H1 (cell line): ENCODE results near the gene WLS. TPM values are rescaled to one million over a fixed set of nuclear protein-coding genes. Genes with fewer than 3 reads are reported as not detected.

ENCODE experiments used
- CTCF ChIA-PET: fragments of 300-600 bp; sonication (Branson Sonifier 250); formaldehyde crosslinking; loops from one replicate; lab custom pipeline; 2021; ENCODE audit not compliant: partially characterized antibody; lab: Charles Lee
- POLR2A ChIA-PET: fragments of 300-600 bp; sonication (Branson Sonifier 250); formaldehyde crosslinking; loops from one replicate; lab custom pipeline; 2021; ENCODE audit warnings: inconsistent platforms; ENCODE audit not compliant: partially characterized antibody; lab: Charles Lee
- DNase-seq, 2 experiments: peaks; one replicate each; pipeline versions ENCODE4 v3.0.0 to v3.0.0-alpha.2; 2010 to 2022; ENCODE audit warnings: low spot score in 2 of 2, low read depth in 1 of 2, mixed read lengths in 1 of 2
- FAIRE-seq: peaks from 2 replicates; lab custom pipeline; 2011; peaks lifted over from hg19 to GRCh38; lab: Jason Lieb, UNC
- H2AFZ ChIP-seq: 2 replicates; pipeline ENCODE4 v1.8.1; 2012; ENCODE audit warnings: low read length, inconsistent platforms
- H2AK5ac ChIP-seq: 2 replicates; pipeline ENCODE4 v1.6.1; 2013; ENCODE audit warnings: low read depth, low read length
- H2BK120ac ChIP-seq: replicated peaks from 2 replicates; pipeline ENCODE3; 2013; ENCODE audit warnings: low read depth, low read length, inconsistent platforms
- H2BK12ac ChIP-seq: 2 replicates; pipeline ENCODE4 v1.6.1; 2013; ENCODE audit warnings: low read depth, low read length
- H2BK15ac ChIP-seq: 2 replicates; pipeline ENCODE4 v1.6.1; 2013; ENCODE audit warnings: low read length
- H2BK20ac ChIP-seq: 2 replicates; pipeline ENCODE4 v1.6.1; 2013; ENCODE audit warnings: low read length
- H2BK5ac ChIP-seq: 2 replicates; pipeline ENCODE4 v1.6.1; 2013; ENCODE audit warnings: low read depth, low read length
- H3K14ac ChIP-seq: 2 replicates; pipeline ENCODE4 v1.6.1; 2013; ENCODE audit warnings: inconsistent platforms; ENCODE audit not compliant: insufficient read length
- H3K18ac ChIP-seq: 2 replicates; pipeline ENCODE4 v1.6.1; 2013; ENCODE audit warnings: low read length; ENCODE audit errors: extremely low read depth
- H3K23ac ChIP-seq: 2 replicates; pipeline ENCODE4 v1.6.1; 2013; ENCODE audit warnings: inconsistent platforms; ENCODE audit not compliant: insufficient read length
- H3K23me2 ChIP-seq: 2 replicates; pipeline ENCODE4 v1.6.1; 2013; ENCODE audit warnings: low read depth, low read length
- H3K27ac ChIP-seq: 2 replicates; pipeline ENCODE4 v1.6.1; 2011; ENCODE audit warnings: low read depth, low read length, inconsistent platforms
- H3K27me3 ChIP-seq, 4 experiments: replicated peaks in 1 of 4; 1 replicate in 1 of 4; 2 replicates in 3 of 4; pipeline versions ENCODE4 v1.6.1 to v1.8.1; 2011 to 2013; ENCODE audit warnings: low read length in 3 of 4, mild to moderate bottlenecking in 3 of 4, inconsistent platforms in 2 of 4, mixed read lengths in 2 of 4, moderate library complexity in 1 of 4; ENCODE audit not compliant: control insufficient read depth in 3 of 4, insufficient read depth in 3 of 4; ENCODE audit errors: extremely low read depth in 1 of 4
- H3K36me3 ChIP-seq, 4 experiments: 2 replicates each; pipeline versions ENCODE4 v1.6.1 to v1.8.1; 2011 to 2013; ENCODE audit warnings: mild to moderate bottlenecking in 4 of 4, low read length in 3 of 4, moderate library complexity in 2 of 4, control low read depth in 1 of 4, inconsistent platforms in 1 of 4; ENCODE audit not compliant: insufficient read depth in 4 of 4, control insufficient read depth in 2 of 4
- H3K4ac ChIP-seq: replicated peaks from 2 replicates; pipeline ENCODE3; 2013; ENCODE audit warnings: low read length, low read depth, mixed read lengths, inconsistent platforms; ENCODE audit not compliant: insufficient read length
- H3K4me1 ChIP-seq, 4 experiments: replicated peaks in 1 of 4; 1 replicate in 1 of 4; 2 replicates in 3 of 4; pipeline versions ENCODE4 v1.6.1 to v1.8.1; 2011 to 2013; ENCODE audit warnings: low read length in 3 of 4, inconsistent platforms in 2 of 4, mixed read lengths in 1 of 4; ENCODE audit not compliant: insufficient read depth in 4 of 4, control insufficient read depth in 3 of 4
- H3K4me2 ChIP-seq, 2 experiments: 2 replicates each; pipeline versions ENCODE4 v1.6.1 to v1.8.1; 2011 to 2013; ENCODE audit warnings: low read depth in 2 of 2, low read length in 2 of 2, control low read depth in 1 of 2, inconsistent platforms in 1 of 2, mild to moderate bottlenecking in 1 of 2; ENCODE audit not compliant: insufficient read depth in 1 of 2
- H3K4me3 ChIP-seq, 4 experiments: fragments of 200-600, 300-600 bp in 1 of 4; sonication (generic), shearing (Covaris generic), sonication (Bioruptor Twin) in 1 of 4; 2 replicates each; pipeline versions ENCODE4 v1.5.1 to v1.8.1; 2011 to 2016; ENCODE audit warnings: low read length in 4 of 4, low read depth in 3 of 4, control low read depth in 2 of 4, inconsistent platforms in 2 of 4, mild to moderate bottlenecking in 2 of 4, mixed read lengths in 1 of 4, moderate library complexity in 1 of 4; ENCODE audit not compliant: insufficient read depth in 2 of 4; ENCODE audit errors: extremely low read depth in 1 of 4
- H3K56ac ChIP-seq: replicated peaks from 2 replicates; pipeline ENCODE3; 2013; ENCODE audit warnings: low read depth, mild to moderate bottlenecking, mixed read lengths, low read length, inconsistent platforms; ENCODE audit not compliant: insufficient read length
- H3K79me1 ChIP-seq: 2 replicates; pipeline ENCODE4 v1.6.1; 2013; ENCODE audit warnings: low read depth, low read length, control low read depth
- H3K79me2 ChIP-seq, 2 experiments: 2 replicates each; pipeline versions ENCODE4 v1.6.1 to v1.8.1; 2012 to 2013; ENCODE audit warnings: low read length in 2 of 2, mild to moderate bottlenecking in 2 of 2, inconsistent platforms in 1 of 2; ENCODE audit not compliant: insufficient read depth in 2 of 2, control insufficient read depth in 1 of 2
- H3K9ac ChIP-seq, 4 experiments: replicated peaks in 1 of 4; 1 replicate in 1 of 4; 2 replicates in 3 of 4; pipeline versions ENCODE4 v1.6.1 to v1.8.1; 2011 to 2013; ENCODE audit warnings: low read depth in 3 of 4, low read length in 3 of 4, control low read depth in 2 of 4, mild to moderate bottlenecking in 2 of 4, moderate library complexity in 2 of 4, inconsistent platforms in 1 of 4; ENCODE audit errors: extremely low read depth in 1 of 4
- H3K9me3 ChIP-seq, 2 experiments: 2 replicates each; pipeline versions ENCODE4 v1.6.1 to v1.8.1; 2012 to 2013; ENCODE audit warnings: mild to moderate bottlenecking in 2 of 2, moderate library complexity in 2 of 2, control low read depth in 1 of 2, inconsistent platforms in 1 of 2, low read depth in 1 of 2, low read length in 1 of 2, mixed read lengths in 1 of 2; ENCODE audit not compliant: insufficient read depth in 2 of 2
- H4K20me1 ChIP-seq, 2 experiments: replicated peaks in 1 of 2; 2 replicates each; pipeline versions ENCODE3 to v1.8.1; 2011 to 2013; ENCODE audit warnings: inconsistent platforms in 2 of 2, low read length in 2 of 2, mild to moderate bottlenecking in 1 of 2; ENCODE audit not compliant: insufficient read depth in 2 of 2, control insufficient read depth in 1 of 2
- H4K5ac ChIP-seq: 2 replicates; pipeline ENCODE4 v1.6.1; 2013; ENCODE audit warnings: low read length, low read depth, mixed read lengths, inconsistent platforms; ENCODE audit not compliant: insufficient read length
- H4K8ac ChIP-seq: 2 replicates; pipeline ENCODE4 v1.8.0; 2013; ENCODE audit warnings: mild to moderate bottlenecking, moderate library complexity, low read length, inconsistent platforms; ENCODE audit not compliant: insufficient read depth; ENCODE audit errors: extremely low read depth
- H4K91ac ChIP-seq: replicated peaks from 2 replicates; pipeline ENCODE3; 2013; ENCODE audit warnings: low read length, mixed read lengths, inconsistent platforms; ENCODE audit not compliant: insufficient read length
- CTCF ChIP-seq, 3 experiments: IDR thresholded peaks; 1 replicate in 2 of 3; 2 replicates in 1 of 3; pipeline versions ENCODE4 v1.5.1 to v1.6.1; 2011; ENCODE audit warnings: low read length in 3 of 3, mild to moderate bottlenecking in 3 of 3, inconsistent platforms in 2 of 3, low read depth in 1 of 3, moderate library complexity in 1 of 3; ENCODE audit not compliant: insufficient read depth in 1 of 3; ENCODE audit errors: control extremely low read depth in 1 of 3
- RNF2 ChIP-seq: fragments of 200-900, 300-1000 bp; sonication (generic); IDR thresholded peaks from 2 replicates; pipeline ENCODE4 v1.7.1; 2016; ENCODE audit warnings: borderline replicate concordance, low read depth, mild to moderate bottlenecking, antibody characterized with exemption, low read length; ENCODE audit not compliant: poor library complexity, severe bottlenecking; ENCODE audit errors: missing control alignments
- SIN3A ChIP-seq, 2 experiments: IDR thresholded peaks in 1 of 2; conservative IDR thresholded peaks in 1 of 2; 2 replicates each; pipeline ENCODE4 v1.6.1; 2011 to 2012; ENCODE audit warnings: low read length in 2 of 2, improper control_type of control experiment in 1 of 2, low read depth in 1 of 2, mild to moderate bottlenecking in 1 of 2
- WGBS, 2 experiments: shearing (Covaris generic) in 1 of 2; methylation state at CpG; one replicate each; pipeline versions ENCODE4 v1.1.6 to v1.1.7; 2013 to 2015; ENCODE audit warnings: low lambda C conversion rate in 2 of 2, mixed read lengths in 2 of 2, inconsistent platforms in 1 of 2, low coverage in 1 of 2, missing lambda C conversion rate in 1 of 2; ENCODE audit not compliant: insufficient replicate concordance in 2 of 2, insufficient coverage in 1 of 2, insufficient read length in 1 of 2; ENCODE audit errors: extremely low coverage in 1 of 2, missing lambda C conversion rate in 1 of 2; 5-methylcytosine and 5-hydroxymethylcytosine counted together
- polyA plus RNA-seq, 7 experiments: library from polyadenylated mRNA; depleted of rRNA in 3 of 7; stranded (reverse) in 5 of 7; unstranded in 2 of 7; fragments of >200 nt in 5 of 7; fragments of 200-250 nt in 2 of 7; gene quantifications; 1 replicate in 5 of 7; 2 replicates in 1 of 7; 4 replicates in 1 of 7; pipeline versions ENCODE4 v1.2.1 to v1.2.3, GENCODE V29; 2011 to 2013; ENCODE audit warnings: missing spikeins in 2 of 7, mixed read lengths in 2 of 7
- total RNA-seq: library from RNA; stranded (reverse); fragmentation: NEBNext Ultra II Directional; extraction: Animal tissue kit (Norgen Biotek cat#: 25700); gene quantifications from 2 replicates; pipeline ENCODE4 v1.2.1, GENCODE V29; 2021
- TF ChIP-seq, protein P1 (sequence below): IDR thresholded peaks from 2 replicates; pipeline ENCODE4 v1.6.1; 2011; ENCODE audit warnings: low read depth, mild to moderate bottlenecking, low read length; ENCODE audit not compliant: insufficient read depth

The WLS gene
- total and polyA plus RNA-seq, 2 of the 8 experiments (the other 6 are each of a cell fraction or from before 2014, with no cell fraction given): 1.2 to 2.7 TPM

GRCh38 chr1:68210829-68211228 lies 21.5 kb downstream of the WLS start:
- no peak overlapping the region for H3K23ac ChIP-seq
- no peak overlapping the region for H3K18ac ChIP-seq
- no peaks in the 10 kb centered on the region for H3K9me3 ChIP-seq
- WGBS, 2 experiments: 90% methylated on average over 2 of the region's 2 CpGs; no CpG with 5 or more reads in 1 of the 2 experiments
- no peak overlapping the region for H2BK20ac ChIP-seq
- no peak overlapping the region for H3K4me3 ChIP-seq
- no peaks in the 10 kb centered on the region for H3K36me3 ChIP-seq
- CTCF ChIA-PET: interaction anchor here (2.0 kb wide), 1 partner anchor 10 kb away, joined by 5 read pairs; no protein-coding TSS in a partner anchor
- no peak overlapping the region for H2BK12ac ChIP-seq
- no peak for FAIRE-seq
- no peak overlapping the region for H2AK5ac ChIP-seq
- H4K91ac ChIP-seq: no peak overlapping the region
- H3K9ac ChIP-seq: no peak overlapping the region
- TF ChIP-seq RNF2: no peak
- TF ChIP-seq, protein P1, sequence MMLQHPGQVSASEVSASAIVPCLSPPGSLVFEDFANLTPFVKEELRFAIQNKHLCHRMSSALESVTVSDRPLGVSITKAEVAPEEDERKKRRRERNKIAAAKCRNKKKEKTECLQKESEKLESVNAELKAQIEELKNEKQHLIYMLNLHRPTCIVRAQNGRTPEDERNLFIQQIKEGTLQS: no peak
- no peak for TF ChIP-seq SIN3A (conservative IDR thresholded peaks at IDR 0.05 in 1 of 2, IDR thresholded peaks at IDR 0.05 in 1 of 2; ENCODE audit: low read depth in 1 of 2, low read length in 2 of 2)
- TF ChIP-seq CTCF (IDR thresholded peaks at IDR 0.05; ENCODE audit: control extremely low read depth in 1 of 3, insufficient read depth in 1 of 3, low read depth in 1 of 3, low read length in 3 of 3): no peak
- no peak overlapping the region for H2BK120ac ChIP-seq
- H4K5ac ChIP-seq: no peak overlapping the region
- H4K8ac ChIP-seq: no peak overlapping the region
- no peak overlapping the region for H3K14ac ChIP-seq
- H4K20me1 ChIP-seq: no peaks in the 10 kb centered on the region
- H3K79me1 ChIP-seq: no peaks in the 10 kb centered on the region
- H3K56ac ChIP-seq: no peak overlapping the region
- no peaks in the 10 kb centered on the region; the same call in 1 of the 2 replicates for H3K23me2 ChIP-seq
- H3K4me2 ChIP-seq: no peak overlapping the region
- H3K79me2 ChIP-seq: no peaks in the 10 kb centered on the region
- POLR2A ChIA-PET: no interaction called here
- H3K27ac ChIP-seq: no peak overlapping the region
- no peaks in the 10 kb centered on the region for H3K27me3 ChIP-seq
- H2BK5ac ChIP-seq: no peak overlapping the region
- H3K4ac ChIP-seq: no peak overlapping the region
- H2BK15ac ChIP-seq: no peak overlapping the region
- no peak overlapping the region for H2AFZ ChIP-seq
- no peak for DNase-seq
- no peaks in the 10 kb centered on the region for H3K4me1 ChIP-seq
